Kidney capillary endothelial cell (primary cell): ENCODE results near the gene C1QTNF9.
"Not testable (repeated sequence)": the region's sequence is repeated elsewhere in the genome, so short reads cannot be mapped to it uniquely, and the experiment has no call there.

Source experiments
- DNase-seq: peaks from one replicate; pipeline ENCODE4 v3.0.0-alpha.2; 2018; ENCODE audit warnings: low spot score

Gene C1QTNF9

DNA sequence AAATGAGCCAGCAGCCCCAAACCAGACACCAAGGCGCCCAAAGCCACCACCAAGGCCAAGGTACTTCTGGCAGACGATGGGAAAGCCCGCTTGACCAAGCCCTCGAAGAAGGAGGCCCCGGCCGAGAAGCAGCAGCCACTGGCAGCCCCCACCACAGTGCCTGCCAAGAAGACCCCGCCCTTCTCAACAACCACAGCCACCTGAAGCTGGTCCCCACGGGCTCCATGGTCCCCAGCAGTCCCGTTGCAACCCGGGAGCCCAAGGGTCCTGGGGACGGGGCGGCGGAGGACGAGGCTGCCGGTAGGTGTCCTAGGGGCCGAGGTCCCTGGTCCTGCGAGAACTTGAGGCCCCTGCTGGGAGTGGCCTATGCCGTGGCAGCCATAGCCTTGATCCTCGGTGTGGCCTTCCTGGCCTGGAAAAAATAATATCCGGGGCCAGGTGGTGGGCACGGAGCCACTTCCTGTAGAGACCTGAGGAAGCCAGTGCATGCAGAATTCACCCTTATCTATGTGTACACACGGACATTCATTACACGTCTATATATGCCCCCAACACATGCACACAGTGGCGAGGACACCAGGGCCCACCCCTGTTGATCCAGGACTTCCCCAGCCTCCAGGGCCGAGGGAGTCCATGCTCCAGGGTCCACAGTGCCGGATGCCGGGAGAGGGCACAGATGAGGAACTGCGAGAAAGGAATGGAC, 13.8 kb downstream of the C1QTNF9 start:
- no peak for DNase-seq

DNA sequence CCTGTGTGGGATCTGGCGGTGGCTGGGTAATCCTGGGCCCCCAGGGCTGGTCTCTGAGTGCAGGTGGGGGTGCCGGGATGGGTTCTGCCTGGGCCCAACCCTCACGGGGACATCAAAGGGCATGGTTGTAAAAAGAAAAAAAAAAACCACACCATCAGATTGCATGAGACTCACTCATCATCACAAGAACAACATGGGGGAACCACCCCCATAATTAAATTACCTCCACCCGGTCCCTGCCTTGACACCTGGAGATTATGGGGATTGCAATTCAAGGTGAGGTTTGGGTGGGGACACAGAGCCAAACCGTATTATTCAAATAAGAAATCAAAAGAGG, 14.3 kb downstream of the C1QTNF9 start:
- DNase-seq, result no peak

DNA sequence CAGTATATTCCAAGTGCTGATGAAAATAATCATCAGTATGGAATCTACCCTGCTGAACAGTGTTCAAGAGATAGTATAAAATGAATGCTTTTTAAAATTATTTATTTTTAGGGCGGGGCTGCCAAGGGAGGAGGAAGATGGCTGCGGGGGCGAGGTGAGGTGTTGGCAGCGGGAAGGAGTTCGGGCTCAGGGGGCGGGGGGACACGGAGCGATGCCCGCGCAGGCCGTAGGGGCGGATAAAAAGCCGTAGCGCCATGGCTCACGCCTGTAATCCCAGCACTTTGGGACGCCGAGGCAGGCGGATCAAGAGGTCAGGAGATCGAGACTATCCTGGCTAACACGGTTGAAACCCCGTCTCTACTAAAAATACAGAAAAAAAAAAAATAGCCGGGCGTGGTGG, 18.2 kb downstream of the C1QTNF9 start:
- DNase-seq, result not testable (repeated sequence)

DNA sequence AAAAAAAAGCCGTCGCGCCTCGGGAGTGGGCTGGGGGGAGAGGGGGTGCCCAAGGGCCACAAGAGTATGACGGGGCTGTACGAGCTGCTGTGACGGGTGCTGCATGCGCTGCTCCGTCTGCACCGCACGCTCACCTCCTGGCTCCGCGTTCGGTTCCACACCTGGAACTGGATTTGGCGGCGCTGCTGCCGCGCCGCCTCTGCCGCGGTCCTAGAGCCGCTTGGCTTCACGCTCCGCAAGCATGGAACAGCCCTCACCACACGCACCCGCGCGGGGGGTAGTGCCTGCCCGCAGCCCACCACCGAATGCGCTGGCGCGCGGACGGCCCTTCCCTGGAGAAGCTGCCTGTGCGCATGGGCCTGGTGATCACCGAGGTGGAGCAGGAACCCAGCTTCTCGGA, 18.8 kb downstream of the C1QTNF9 start:
- no peak for DNase-seq

DNA sequence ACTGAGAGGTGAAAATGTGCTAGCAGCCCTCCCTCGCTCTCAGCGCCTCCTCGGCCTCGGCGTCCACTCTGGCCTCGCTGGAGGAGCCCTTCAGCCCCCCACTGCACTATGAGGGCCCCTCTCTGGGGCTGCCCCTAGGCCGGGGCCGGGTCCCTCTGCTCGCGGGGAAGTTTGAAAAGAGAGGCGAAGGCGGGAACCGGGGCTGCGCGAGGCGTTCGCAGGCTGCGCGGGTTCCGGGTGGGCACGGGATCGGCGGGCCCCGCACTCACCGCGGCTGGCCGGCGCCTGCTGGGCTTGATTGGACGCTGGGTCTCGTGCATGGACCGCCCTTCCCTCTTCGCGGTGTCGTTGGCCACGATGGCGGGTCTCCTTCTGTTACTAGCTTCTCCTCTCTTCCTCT, 29.3 kb downstream of the C1QTNF9 start:
- DNase-seq, result no peak

DNA sequence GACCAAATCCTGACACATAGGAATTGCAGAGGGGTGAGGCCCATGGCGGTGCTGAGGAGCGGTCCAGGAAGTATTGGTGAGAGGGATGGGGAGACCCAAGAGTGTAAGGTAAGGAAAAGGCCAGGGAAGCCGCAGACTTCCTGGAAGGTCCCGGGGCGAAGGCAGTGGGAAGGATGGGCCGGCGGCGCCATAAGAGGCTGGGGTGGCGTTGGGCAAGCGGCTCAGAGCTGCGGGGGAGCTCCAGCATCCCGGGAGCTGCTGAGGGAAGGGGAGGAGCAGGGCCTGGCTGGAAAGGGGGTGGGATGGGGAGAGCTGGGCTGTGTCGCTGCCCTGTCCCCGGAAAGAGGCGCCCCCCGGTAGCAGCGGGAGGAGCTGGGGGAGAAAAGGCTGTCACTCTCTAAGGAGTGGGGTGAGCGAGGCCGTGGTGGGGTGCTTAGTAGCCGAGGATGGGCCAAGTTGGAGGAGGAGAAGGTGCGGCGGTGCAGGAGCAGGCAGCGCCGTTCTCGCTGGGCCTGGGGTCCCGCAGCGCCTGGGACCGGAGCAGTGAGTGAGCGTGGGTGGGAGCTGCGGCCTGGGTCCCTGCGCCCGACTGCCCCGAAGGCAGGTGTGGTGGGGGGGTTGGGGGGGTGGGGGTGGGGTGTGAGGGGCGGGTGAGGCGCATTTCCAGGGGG, 30.7 kb downstream of the C1QTNF9 start:
- DNase-seq, result no peak

DNA sequence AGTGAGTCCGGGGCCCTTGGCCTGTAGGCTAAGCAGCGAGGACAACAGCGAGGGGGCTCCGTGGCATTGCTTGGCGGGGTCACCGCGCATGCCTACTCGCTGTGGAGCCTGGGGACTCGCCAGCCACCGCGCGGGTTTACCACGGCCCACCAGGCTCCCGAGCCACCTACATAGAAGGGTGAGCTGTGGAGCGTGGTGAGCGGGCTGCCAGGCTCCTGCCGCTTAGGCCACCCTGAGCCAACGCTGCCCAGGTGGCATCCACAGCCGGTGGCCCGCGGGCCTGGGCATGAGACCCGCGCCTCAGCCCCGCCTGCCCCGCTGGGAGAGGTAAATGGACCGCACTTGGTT, 31.2 kb downstream of the C1QTNF9 start:
- DNase-seq, result no peak

DNA sequence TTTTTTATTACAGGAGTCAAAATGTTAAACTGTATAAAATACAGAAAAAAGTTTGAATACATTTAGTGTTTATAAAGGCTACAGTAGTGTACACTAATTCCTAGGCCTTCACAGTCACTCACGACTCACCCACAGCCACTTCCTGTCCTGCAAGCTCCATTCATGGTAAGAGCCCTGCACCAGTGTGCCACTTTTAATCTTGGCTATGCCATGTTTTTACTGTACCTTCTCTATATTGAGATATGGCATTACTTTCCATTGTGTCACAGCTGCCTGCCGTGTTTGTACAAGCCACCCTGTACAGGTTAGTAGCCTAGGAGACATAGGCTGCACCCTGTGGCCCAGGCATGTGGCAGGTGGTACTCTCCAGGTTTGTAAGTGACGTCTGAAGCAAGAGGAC, 32.1 kb downstream of the C1QTNF9 start:
- DNase-seq, result peak; percentile 64

DNA sequence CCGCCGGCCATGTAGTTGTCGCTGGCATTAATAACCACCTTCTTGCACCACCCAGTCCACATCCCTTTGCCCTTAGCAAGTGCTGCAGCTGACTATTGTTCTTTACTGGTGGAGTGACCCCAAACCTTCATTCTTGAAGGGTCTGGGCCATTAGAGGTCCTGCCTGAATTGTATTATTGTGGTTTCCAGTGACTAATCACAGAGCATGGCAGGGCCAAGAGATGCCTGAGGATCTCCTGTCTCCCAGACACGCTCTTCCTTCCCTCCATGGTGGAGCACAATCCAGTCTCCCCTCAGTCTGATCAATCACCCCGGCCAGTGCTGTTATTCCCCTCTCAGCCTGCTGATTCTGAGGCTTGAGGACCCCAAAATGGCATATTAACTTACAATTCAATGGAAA, 39.0 kb downstream of the C1QTNF9 start:
- DNase-seq, result peak; percentile 59

DNA sequence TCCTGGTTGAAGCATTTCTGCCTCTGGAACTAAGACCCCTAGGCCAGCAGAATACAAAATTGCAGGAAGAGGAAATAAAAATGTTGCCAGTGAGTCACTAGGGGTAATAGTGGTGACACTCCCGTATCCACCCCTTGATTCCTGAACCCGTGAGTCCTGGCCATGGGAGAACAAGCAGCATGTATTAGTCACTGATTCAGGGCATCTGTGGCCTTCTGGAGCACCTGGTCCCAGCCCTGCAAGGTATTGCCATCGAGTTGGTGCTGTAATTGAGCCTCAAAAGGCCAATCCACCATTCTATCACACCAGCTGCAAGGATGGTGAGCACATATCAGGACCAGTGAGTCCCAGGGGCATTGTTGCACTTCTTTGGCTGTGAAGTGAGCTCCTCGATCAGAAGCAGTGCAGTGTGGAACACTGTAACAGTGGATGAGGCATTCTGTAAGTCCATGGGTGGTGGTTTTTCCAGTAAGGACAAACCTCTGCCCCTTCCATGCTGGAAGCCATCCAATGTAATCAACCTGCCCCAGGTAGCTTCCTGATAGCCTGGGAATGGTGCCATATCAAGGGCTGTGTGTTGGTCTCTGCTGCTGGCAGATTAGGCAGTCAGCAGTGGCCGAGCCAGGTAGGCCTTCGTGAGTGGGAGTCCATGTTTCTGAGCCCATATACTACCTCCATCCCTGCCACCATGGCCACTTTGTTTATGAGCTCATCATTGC, 39.6 kb downstream of the C1QTNF9 start:
- peak; percentile 78 for DNase-seq

DNA sequence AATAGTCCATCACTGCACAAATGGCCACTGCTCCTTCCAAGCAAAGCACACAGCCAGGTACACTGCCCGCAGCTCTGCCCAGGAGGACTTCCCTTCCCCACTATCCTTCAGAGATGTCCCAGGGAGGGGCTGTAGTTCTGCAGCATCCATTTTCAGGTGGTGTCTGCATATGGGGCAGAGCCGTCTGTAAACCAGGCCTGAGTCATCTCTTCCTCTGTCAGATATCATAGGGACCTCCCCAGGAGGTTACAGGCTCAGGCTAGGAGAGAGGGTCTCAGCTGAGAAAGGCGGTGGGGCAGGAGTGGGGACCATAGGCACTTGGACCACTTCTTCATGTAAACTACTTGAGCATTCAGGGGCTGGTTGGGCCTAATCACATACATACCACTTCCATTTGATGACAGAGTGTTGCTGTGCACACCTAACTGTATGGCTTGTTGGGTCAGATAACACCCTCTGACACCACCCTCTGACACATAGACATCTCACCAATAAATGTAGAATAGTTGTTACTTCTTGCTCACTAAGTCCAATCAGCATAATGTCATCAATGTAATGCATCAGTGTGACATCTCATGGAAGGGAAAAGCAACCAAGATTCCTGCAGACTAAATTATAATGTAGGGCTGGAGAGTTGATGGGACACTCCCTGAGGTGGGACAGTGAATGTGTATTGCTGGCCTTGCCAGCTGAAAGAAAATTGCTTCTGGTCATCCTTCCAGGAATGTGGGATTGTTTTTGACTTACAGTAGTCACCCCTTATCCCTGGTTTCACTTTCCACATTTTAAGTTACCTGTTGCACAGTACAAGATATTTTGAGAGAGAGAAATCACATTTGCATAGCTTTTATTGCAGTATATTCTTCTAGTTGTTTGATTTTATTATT, 40.6 kb downstream of the C1QTNF9 start:
- not testable (repeated sequence) for DNase-seq

DNA sequence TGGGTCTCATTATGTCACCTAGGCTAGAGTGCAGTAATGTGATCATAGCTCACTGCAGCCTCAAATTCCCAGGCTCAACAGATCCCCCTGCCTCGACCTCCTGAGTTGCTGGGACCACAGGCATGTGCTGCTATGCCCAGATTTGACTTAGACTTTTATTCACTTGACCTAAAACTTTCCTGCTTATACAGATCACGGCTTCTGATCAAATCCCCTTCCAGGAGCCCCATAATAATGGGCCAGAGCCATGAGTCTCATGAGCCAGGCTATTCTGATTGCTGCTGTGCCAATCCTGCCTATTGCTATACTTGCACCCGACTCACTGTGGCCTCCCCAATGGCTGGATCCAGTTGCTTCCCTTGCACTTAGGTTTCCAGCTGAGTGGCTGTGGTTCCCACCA, 42.0 kb downstream of the C1QTNF9 start:
- no peak for DNase-seq

DNA sequence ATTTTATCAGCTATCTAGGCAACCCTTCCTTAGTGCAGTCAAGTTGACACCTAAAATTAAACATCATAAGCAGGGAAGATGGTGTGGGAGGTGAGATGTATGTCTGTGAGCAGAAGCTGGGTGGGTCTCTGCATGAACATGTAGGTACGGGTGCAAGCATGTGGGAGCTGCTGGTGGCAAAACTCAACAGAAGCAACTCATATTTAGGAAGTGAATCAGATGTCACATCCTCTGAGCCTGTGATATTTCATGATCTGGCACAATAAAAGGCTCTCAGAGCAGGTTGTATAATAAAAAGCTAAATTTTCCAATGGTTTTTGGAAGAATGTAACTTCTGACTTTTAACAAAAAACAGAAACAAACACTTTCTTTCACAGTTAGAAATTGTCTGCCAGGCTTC, 44.4 kb downstream of the C1QTNF9 start:
- peak; percentile 20 for DNase-seq

DNA sequence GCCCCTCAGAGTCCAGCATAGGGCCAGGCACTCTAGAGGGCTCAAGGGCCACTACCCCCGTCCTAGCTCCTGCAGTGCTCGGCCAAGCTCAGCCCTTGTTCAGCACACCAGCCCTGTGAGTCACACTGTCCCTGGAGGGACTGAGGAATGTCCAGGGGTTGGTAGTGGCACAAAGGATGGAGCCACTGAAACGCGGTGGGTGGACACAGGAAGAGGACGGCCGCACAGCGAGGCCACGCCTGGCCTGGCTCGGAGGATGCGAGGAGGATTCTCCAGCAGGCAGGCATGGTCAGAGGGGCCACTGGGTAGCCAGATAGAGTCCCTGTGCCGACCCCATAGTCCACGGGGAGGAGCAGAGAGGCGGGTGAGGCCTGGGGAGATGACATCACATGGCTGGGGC, 45.7 kb downstream of the C1QTNF9 start:
- DNase-seq, result no peak

DNA sequence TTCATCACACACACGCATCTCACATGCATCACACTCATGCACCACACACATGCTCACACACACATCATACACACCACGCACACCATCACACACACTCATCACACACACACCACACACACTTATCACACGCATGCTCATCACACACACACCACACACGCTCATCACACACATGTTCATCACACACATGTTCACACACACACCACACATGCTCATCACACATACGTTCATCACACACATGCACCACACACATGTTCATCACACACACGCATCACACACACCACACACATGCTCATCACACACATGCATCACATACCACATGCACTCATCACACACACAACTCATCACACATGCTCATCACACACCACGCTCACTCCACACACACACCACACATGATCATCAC, 46.9 kb downstream of the C1QTNF9 start:
- DNase-seq, result no peak

DNA sequence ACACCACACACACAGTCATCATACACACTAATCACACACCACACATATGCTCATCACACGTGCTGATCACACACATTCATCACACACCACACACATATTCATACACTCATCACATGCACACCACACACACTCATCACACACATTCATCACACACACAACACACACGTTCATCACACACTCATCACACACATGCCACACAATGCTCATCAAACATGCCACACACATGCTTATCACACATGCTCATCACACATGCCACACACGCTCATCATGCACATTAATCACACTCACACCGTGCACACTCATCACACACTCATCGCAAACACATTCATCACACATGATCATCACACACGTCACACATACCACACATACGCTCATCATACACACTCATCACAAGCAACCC, 47.5 kb downstream of the C1QTNF9 start:
- no peak for DNase-seq

DNA sequence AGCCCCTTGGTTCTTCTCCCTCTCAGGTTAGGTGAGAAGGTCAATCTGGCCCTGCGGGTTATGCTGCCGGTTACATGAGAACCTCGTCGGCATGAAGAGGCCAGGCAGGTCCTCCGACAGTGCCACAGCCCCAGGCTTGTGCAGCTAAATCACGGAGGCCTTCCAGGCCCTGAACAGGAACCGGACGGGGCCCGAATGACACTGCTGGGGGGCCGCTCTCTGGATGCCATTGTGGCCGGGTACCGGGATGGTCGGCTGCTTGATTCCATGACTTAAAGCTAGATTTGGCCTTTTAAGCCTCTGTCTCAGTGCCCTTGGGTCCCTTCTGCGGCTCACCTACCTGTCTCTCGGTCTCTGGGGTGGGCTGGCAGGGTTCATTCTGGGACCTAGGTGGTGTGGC, 48.4 kb downstream of the C1QTNF9 start:
- no peak for DNase-seq

DNA sequence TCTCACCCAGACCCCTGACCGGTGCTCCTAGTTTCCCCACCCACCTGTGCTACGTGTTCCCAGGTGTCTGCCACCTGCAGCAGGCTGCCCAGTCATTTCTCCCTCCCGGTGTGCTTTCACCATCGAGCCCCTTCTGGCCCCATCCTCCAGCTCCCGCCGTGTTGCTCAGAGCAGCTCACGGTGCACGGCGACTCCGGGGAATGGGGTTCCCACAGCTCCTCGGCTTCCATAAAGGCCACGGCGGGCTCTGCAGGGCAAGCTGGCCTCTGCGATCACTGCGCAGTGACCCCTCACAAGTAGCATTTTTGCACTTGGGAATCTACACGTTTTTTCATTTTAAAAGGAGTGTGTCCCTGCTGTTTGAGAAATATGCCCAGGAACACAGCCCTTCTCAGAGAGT, 49.5 kb downstream of the C1QTNF9 start:
- not testable (repeated sequence) for DNase-seq

DNA sequence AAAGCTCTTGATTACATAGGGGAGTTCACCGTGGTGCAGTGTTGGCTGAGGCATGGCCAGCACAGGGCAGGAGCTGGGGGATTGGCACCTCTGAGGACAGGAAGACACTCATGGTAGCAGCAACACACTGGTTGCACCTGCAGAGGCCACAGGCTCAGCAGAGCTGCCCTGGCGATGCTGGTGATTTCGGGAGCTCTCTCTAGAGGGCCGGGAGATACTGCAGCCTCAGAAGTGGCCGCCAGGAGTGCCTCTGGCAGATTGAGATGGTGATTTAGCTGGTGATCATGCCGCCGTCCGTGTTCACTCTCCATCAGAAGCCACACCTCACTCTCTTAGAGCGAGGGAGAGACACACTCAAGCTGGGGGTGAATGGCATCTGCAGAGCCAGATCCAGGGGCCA, 49.9 kb downstream of the C1QTNF9 start:
- not testable (repeated sequence) for DNase-seq

DNA sequence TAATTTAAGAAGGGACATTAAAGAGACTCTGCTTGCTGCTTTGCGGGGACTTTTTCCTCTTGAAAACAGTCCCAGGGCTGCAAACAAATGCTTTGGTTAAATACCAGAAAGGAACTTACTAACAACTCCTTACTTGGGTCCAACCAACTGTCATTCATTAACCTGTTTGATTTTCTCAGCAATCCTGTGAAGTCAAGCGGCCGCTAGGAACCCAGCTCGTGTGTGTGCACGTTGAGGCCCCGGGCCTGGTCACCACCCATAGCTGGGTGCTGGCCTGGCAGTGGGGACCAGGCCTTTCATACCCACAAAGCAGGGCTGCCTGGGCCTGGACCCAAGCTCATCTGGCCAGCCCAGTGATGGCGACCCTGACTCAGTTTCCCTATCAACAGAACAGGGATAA, 50.7 kb downstream of the C1QTNF9 start:
- DNase-seq, result no peak

DNA sequence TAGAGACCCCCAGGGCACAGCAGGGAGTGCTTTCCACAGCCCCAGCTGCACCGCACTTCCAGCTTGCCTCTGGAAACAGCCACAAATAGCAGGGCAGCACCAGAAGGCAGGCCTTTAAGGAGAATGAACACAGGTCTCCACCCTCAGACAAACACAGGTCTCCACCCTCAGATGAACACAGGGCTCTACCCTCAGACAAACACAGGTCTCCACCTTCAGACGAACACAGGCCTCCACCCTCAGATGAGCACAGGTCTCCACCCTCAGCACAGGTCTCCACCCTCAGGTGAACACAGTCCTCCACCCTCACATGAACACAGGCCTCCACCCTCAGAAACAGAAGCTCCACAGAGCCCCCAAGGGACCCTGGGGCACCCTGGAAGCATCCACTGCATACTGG, 51.7 kb downstream of the C1QTNF9 start:
- DNase-seq, result no peak

DNA sequence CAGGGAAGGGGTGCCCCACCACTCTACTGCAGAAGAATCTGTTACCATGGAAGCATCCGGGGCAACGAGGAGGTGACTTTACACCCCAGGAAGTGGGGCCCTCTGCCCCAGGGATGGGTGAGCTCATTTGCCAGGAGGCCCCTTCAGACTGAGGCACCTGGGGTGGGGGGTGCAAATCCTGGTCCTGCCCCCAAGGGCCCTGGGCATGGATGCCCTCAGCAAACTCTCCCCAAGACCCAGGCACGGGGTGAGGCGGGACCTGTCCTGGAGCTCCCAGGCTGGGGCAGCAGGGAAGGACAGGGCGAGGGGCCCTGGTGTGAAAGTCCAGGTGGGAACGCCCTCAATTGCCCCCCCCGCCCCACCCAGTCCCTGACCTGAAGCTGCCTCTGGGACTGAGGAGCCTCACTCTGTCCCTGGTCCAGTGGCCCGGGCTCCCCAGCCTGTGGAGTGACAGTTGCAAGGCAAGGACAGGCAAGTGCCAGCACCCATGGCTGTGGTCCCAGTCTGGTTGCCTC, 52.5 kb downstream of the C1QTNF9 start:
- no peak for DNase-seq
